GM21825 (cell line): ENCODE data around the gene ITPRIP.

Source experiments
- ATAC-seq: cut with Tn5 transposase; IDR thresholded peaks from one replicate; pipeline ENCODE4 v1.9.1; 2021; ENCODE audit warnings: mild to moderate bottlenecking, moderate library complexity; ENCODE audit not compliant: unreplicated experiment

ITPRIP gene

GRCh38 chr10:104309980-104310978, 28.0 kb downstream of the ITPRIP start:
- no peak for ATAC-seq

GRCh38 chr10:104308439-104308903, 29.8 kb downstream of the ITPRIP start:
- ATAC-seq = peak; percentile 69

GRCh38 chr10:104307576-104308438, 30.5 kb downstream of the ITPRIP start:
- no peak for ATAC-seq

- ATAC-seq = no peak
Observed at GRCh38 chr10:104306897-104307296, 31.4 kb downstream of the ITPRIP start.

- ATAC-seq = no peak
Observed at GRCh38 chr10:104304927-104305326, 33.3 kb downstream of the ITPRIP start.

- ATAC-seq = no peak
Observed at GRCh38 chr10:104304356-104304745, 33.9 kb downstream of the ITPRIP start.

GRCh38 chr10:104303594-104304355, 34.5 kb downstream of the ITPRIP start:
- no peak for ATAC-seq

GRCh38 chr10:104301907-104302690, 36.2 kb downstream of the ITPRIP start:
- ATAC-seq = no peak

GRCh38 chr10:104300736-104301292, 37.5 kb downstream of the ITPRIP start:
- no peak for ATAC-seq

- ATAC-seq = no peak
Observed at GRCh38 chr10:104300002-104300735, 38.1 kb downstream of the ITPRIP start.

GRCh38 chr10:104299031-104299904, 39.0 kb downstream of the ITPRIP start:
- no peak for ATAC-seq

GRCh38 chr10:104297697-104298660, 40.3 kb downstream of the ITPRIP start:
- ATAC-seq = no peak

GRCh38 chr10:104296687-104297436, 41.4 kb downstream of the ITPRIP start:
- no peak for ATAC-seq

- no peak for ATAC-seq
Observed at GRCh38 chr10:104293781-104294321, 44.4 kb downstream of the ITPRIP start.

GRCh38 chr10:104293011-104293410, 45.3 kb downstream of the ITPRIP start:
- no peak for ATAC-seq

GRCh38 chr10:104291439-104291951, 46.8 kb downstream of the ITPRIP start:
- peak; percentile 98 for ATAC-seq
